BJ (cell line): ENCODE results near the gene DGKE. TPM values are rescaled to one million over a fixed set of nuclear protein-coding genes. Genes with fewer than 3 reads are reported as not detected.

Source experiments
- CTCF ChIA-PET: fragments of 350-600 bp; formaldehyde crosslinking; extraction: SDS; loops from one replicate; lab custom pipeline; 2021; ENCODE audit warnings: antibody characterized with exemption, inconsistent platforms; lab: Yijun Ruan, JAX
- POLR2A ChIA-PET: fragments of 300-600 bp; sonication (Branson Sonifier 250); formaldehyde crosslinking; extraction: SDS; loops from one replicate; lab custom pipeline; 2021; ENCODE audit warnings: antibody characterized with exemption; lab: Charles Lee
- DNase-seq: peaks from one replicate; pipeline ENCODE4 v3.0.0-alpha.2; 2011; ENCODE audit warnings: low read depth
- H3K27me3 ChIP-seq: 2 replicates; pipeline ENCODE4 v1.6.0; 2011; ENCODE audit warnings: low read length; ENCODE audit not compliant: control insufficient read depth, insufficient read depth
- H3K36me3 ChIP-seq: 2 replicates; pipeline ENCODE4 v1.5.1; 2011; ENCODE audit warnings: low read length; ENCODE audit not compliant: control insufficient read depth, insufficient read depth
- H3K4me3 ChIP-seq: 2 replicates; pipeline ENCODE4 v1.5.1; 2011; ENCODE audit warnings: low read depth, mild to moderate bottlenecking, control low read depth, low read length
- CTCF ChIP-seq: IDR thresholded peaks from 2 replicates; pipeline ENCODE4 v1.5.1; 2011; ENCODE audit warnings: low read depth, mild to moderate bottlenecking, control low read depth, inconsistent platforms, low read length, moderate library complexity; ENCODE audit not compliant: insufficient read depth
- polyA plus RNA-seq: library from polyadenylated mRNA; depleted of rRNA; stranded (reverse); fragments of >200 nt; gene quantifications from 2 replicates; pipeline ENCODE4 v1.2.3, GENCODE V29; 2011

Gene DGKE
- polyA plus RNA-seq, 1 experiment: 1.9 TPM

GRCh38 chr17:56798916-56799315, 35.0 kb upstream of the DGKE start:
- no peak for TF ChIP-seq CTCF

GRCh38 chr17:56801459-56802178, 32.3 kb upstream of the DGKE start:
- ChIA-PET CTCF (no interaction called here), POLR2A (no interaction called here)
- DNase-seq: no peak

More at GRCh38 chr17:56798916-56799315, 35.0 kb upstream of the DGKE start:
- ChIA-PET POLR2A (no interaction called here), CTCF (interaction anchor here (1.1 to 3.8 kb wide), 2 partner anchors 20 to 82 kb away, joined by 3 to 20 read pairs; no protein-coding TSS in a partner anchor)
- no peak for DNase-seq
- H3K36me3 ChIP-seq: no peaks in the 10 kb centered on the region
- H3K4me3 ChIP-seq: no peak overlapping the region
- peaks cover 4% of the 10 kb centered on the region; the same call in 1 of the 2 replicates for H3K27me3 ChIP-seq

GRCh38 chr17:56803071-56803470, 30.9 kb upstream of the DGKE start:
- ChIA-PET CTCF (interaction anchor here (1.0 kb wide), 1 partner anchor 137 kb away, joined by 3 read pairs; no protein-coding TSS in a partner anchor), POLR2A (no interaction called here)
- DNase-seq: no peak
- Histone ChIP-seq H3K4me3 (no peak overlapping the region), H3K27me3 (peaks cover 2% of the 10 kb centered on the region; the same call in 1 of the 2 replicates), H3K36me3 (no peaks in the 10 kb centered on the region)
- no peak for TF ChIP-seq CTCF

More at GRCh38 chr17:56801459-56802178, 32.3 kb upstream of the DGKE start:
- Histone ChIP-seq H3K27me3 (peaks cover 4% of the 10 kb centered on the region; the same call in 1 of the 2 replicates), H3K4me3 (no peak overlapping the region), H3K36me3 (no peaks in the 10 kb centered on the region)
- no peak for TF ChIP-seq CTCF

- ChIA-PET CTCF (interaction anchor here (0.8 kb wide), 1 partner anchor 15 kb away, joined by 4 read pairs; no protein-coding TSS in a partner anchor), POLR2A (no interaction called here)
- H3K27me3 ChIP-seq: peaks cover 2% of the 10 kb centered on the region; the same call in 1 of the 2 replicates
- no peaks in the 10 kb centered on the region for H3K36me3 ChIP-seq
- H3K4me3 ChIP-seq: no peak overlapping the region
- TF ChIP-seq CTCF: no peak
- DNase-seq: no peak
These were observed 29.5 kb upstream of the DGKE start for GRCh38 chr17:56804454-56804853.

- TF ChIP-seq CTCF: no peak
- DNase-seq: no peak
- no peak overlapping the region for H3K4me3 ChIP-seq
- POLR2A ChIA-PET: no interaction called here
- no peaks in the 10 kb centered on the region for H3K36me3 ChIP-seq
- CTCF ChIA-PET: interaction anchor here (1.2 to 2.7 kb wide), 2 partner anchors 12 to 17 kb away, joined by 3 to 8 read pairs; no protein-coding TSS in a partner anchor
- H3K27me3 ChIP-seq: no peaks in the 10 kb centered on the region
These were observed 27.0 kb upstream of the DGKE start for GRCh38 chr17:56806949-56807348.
